PC-9 (cell line): ENCODE results near the gene CPPED1. TPM values are rescaled to one million over a fixed set of nuclear protein-coding genes. Genes with fewer than 3 reads are reported as not detected.

Experiments used
- BruUV-seq: library from RNA; stranded (reverse); fragments of 400-500 nt; replicated peaks from 2 replicates; lab custom pipeline; 2021; lab: Mats Ljungman, UMichigan
- CTCF ChIA-PET: fragments of 300-600 bp; sonication (Branson Sonifier 250); formaldehyde crosslinking; loops from one replicate; lab custom pipeline; 2022; ENCODE audit warnings: antibody characterized with exemption; lab: Charles Lee
- POLR2A ChIA-PET: fragments of 300-600 bp; sonication (Branson Sonifier 250); formaldehyde crosslinking; loops from one replicate; lab custom pipeline; 2022; ENCODE audit warnings: antibody characterized with exemption; ENCODE audit not compliant: unreplicated experiment; lab: Charles Lee
- DNase-seq, 2 experiments: peaks; one replicate each; pipeline versions ENCODE4 v3.0.0 to v3.0.0-alpha.2; 2015 to 2022; ENCODE audit warnings: mixed read lengths in 1 of 2
- H2AFZ ChIP-seq: fragments of 200-600 bp; sonication (generic); 2 replicates; pipeline ENCODE4 v1.8.1; 2017; ENCODE audit warnings: antibody characterized with exemption
- H3F3A ChIP-seq: fragments of 200-600 bp; sonication (generic); 2 replicates; pipeline ENCODE4 v1.8.1; 2017; ENCODE audit warnings: antibody characterized with exemption, mild to moderate bottlenecking, low read depth; ENCODE audit not compliant: insufficient read depth
- H3K27ac ChIP-seq: fragments of 200-600 bp; sonication (generic); 2 replicates; pipeline ENCODE4 v1.6.1; 2016; ENCODE audit warnings: mixed run types
- H3K27me3 ChIP-seq: fragments of 200-600 bp; sonication (generic); 2 replicates; pipeline ENCODE4 v1.6.1; 2016; ENCODE audit warnings: low read depth, mixed run types; ENCODE audit not compliant: insufficient read depth
- H3K36me3 ChIP-seq: fragments of 200-600 bp; sonication (generic); 2 replicates; pipeline ENCODE4 v1.6.1; 2016; ENCODE audit warnings: low read depth, mixed run types
- H3K4me1 ChIP-seq: fragments of 200-600 bp; sonication (generic); replicated peaks from 2 replicates; pipeline ENCODE4 v1.6.1; 2016; ENCODE audit warnings: mixed run types; ENCODE audit not compliant: insufficient read depth
- H3K4me2 ChIP-seq: fragments of 200-600 bp; sonication (generic); 2 replicates; pipeline ENCODE4 v1.6.1; 2017; ENCODE audit warnings: mixed run types
- H3K4me3 ChIP-seq: fragments of 200-600 bp; sonication (generic); 2 replicates; pipeline ENCODE4 v1.6.1; 2016; ENCODE audit warnings: mixed run types
- H3K79me2 ChIP-seq: fragments of 200-600 bp; sonication (generic); 2 replicates; pipeline ENCODE4 v1.6.1; 2017; ENCODE audit warnings: low read depth, mixed run types
- H3K9me2 ChIP-seq: fragments of 200-600 bp; sonication (generic); 2 replicates; pipeline ENCODE4 v1.8.1; 2017; ENCODE audit warnings: mild to moderate bottlenecking; ENCODE audit not compliant: insufficient read depth
- H3K9me3 ChIP-seq: fragments of 200-600 bp; sonication (generic); 2 replicates; pipeline ENCODE4 v1.8.1; 2016; ENCODE audit warnings: low read depth; ENCODE audit not compliant: insufficient read depth
- H4K20me1 ChIP-seq: fragments of 200-600 bp; sonication (generic); 2 replicates; pipeline ENCODE4 v1.8.1; 2017; ENCODE audit not compliant: insufficient read depth
- EZH2 ChIP-seq: fragments of 200-600 bp; sonication (generic); IDR thresholded peaks from 2 replicates; pipeline ENCODE4 v1.8.0; 2017; ENCODE audit warnings: antibody characterized with exemption, low read depth
- intact Hi-C: fragments of 100-400 bp; cut with micrococcal nuclease; formaldehyde crosslinking; loops from one replicate; pipeline ENCODE4 v1.10.0; 2022; ENCODE audit not compliant: unreplicated experiment
- total RNA-seq: library from RNA; stranded (reverse); gene quantifications from 2 replicates; pipeline ENCODE4 v1.2.3, GENCODE V29; 2021
- TF ChIP-seq, protein P1 (sequence below): fragments of 200-600 bp; sonication (generic); conservative IDR thresholded peaks from 2 replicates; pipeline ENCODE4 v1.6.1; 2017; ENCODE audit warnings: mixed run types, antibody characterized with exemption, mild to moderate bottlenecking, moderate library complexity

Gene CPPED1
- total RNA-seq, 1 experiment from 2014 or later = 66.9 TPM

DNA sequence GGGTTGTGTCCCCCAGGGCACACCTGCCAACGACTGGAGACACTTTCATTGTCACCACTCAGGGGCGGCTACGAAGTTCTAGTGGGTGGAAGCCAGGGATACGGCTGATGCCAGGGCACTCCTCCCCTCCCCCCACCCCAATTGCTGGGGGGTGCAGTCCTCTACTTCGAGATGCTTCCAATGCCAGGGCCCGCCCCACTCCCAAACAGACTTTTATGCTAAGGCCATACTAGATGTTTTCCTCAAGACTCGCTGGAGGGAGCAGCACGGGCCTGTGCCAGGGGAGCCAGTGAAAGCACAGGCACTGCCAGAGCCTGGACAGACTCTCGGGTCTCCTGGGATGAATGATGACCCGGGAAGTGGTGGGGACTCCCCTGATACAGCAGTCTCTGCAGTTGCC lies 178.0 kb downstream of the CPPED1 start:
- intact Hi-C loops = no loop called here
- Histone ChIP-seq H3K36me3 (no peaks in the 10 kb centered on the region), H3F3A (no peaks in the 10 kb centered on the region), H3K4me3 (no peak overlapping the region), H3K27me3 (no peaks in the 10 kb centered on the region), H3K79me2 (no peaks in the 10 kb centered on the region), H4K20me1 (no peaks in the 10 kb centered on the region), H3K4me2 (no peak overlapping the region), H2AFZ (no peak overlapping the region), H3K9me2 (no peaks in the 10 kb centered on the region), H3K4me1 (no peaks in the 10 kb centered on the region), H3K9me3 (no peaks in the 10 kb centered on the region), H3K27ac (no peak overlapping the region)
- CTCF ChIA-PET = no interaction called here
- BruUV-seq = no TSS peak
- POLR2A ChIA-PET = no interaction called here
- no peak for DNase-seq
- TF ChIP-seq EZH2 = no peak
- TF ChIP-seq, protein P1, sequence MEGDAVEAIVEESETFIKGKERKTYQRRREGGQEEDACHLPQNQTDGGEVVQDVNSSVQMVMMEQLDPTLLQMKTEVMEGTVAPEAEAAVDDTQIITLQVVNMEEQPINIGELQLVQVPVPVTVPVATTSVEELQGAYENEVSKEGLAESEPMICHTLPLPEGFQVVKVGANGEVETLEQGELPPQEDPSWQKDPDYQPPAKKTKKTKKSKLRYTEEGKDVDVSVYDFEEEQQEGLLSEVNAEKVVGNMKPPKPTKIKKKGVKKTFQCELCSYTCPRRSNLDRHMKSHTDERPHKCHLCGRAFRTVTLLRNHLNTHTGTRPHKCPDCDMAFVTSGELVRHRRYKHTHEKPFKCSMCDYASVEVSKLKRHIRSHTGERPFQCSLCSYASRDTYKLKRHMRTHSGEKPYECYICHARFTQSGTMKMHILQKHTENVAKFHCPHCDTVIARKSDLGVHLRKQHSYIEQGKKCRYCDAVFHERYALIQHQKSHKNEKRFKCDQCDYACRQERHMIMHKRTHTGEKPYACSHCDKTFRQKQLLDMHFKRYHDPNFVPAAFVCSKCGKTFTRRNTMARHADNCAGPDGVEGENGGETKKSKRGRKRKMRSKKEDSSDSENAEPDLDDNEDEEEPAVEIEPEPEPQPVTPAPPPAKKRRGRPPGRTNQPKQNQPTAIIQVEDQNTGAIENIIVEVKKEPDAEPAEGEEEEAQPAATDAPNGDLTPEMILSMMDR = no peak

DNA sequence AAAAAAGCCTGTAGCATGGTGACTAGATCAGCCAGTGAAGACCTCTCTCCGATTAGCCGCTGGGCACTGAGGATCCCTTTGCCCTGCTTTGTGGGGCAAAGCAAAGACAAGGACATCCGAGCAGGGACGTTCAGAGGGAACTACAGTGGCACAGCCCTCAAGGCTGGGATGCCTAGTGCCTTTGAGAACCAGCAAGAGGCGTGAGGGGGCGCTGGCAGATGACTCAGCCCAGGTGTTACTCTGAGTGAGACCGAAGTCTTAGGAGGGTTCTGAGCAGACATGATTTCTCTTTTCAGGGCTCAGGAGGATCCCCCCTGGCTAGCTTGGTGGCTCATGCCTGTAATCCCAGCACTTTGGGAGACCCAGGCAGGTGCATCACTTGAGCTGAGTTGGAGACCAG lies 178.6 kb downstream of the CPPED1 start:
- intact Hi-C loops = no loop called here
- H4K20me1 ChIP-seq = no peaks in the 10 kb centered on the region
- no peaks in the 10 kb centered on the region for H3K36me3 ChIP-seq
- no peak overlapping the region for H3K4me3 ChIP-seq
- peaks cover 6% of the 10 kb centered on the region for H3K4me1 ChIP-seq
- no peak overlapping the region for H2AFZ ChIP-seq
- no peaks in the 10 kb centered on the region for H3F3A ChIP-seq
- H3K27me3 ChIP-seq = no peaks in the 10 kb centered on the region
- TF ChIP-seq, protein P1 = no peak
- no peak for TF ChIP-seq EZH2
- no peaks in the 10 kb centered on the region for H3K9me3 ChIP-seq
- POLR2A ChIA-PET = no interaction called here
- CTCF ChIA-PET = no interaction called here
- H3K9me2 ChIP-seq = no peaks in the 10 kb centered on the region
- H3K27ac ChIP-seq = no peak overlapping the region
- H3K79me2 ChIP-seq = no peaks in the 10 kb centered on the region
- no TSS peak for BruUV-seq
- no peak overlapping the region for H3K4me2 ChIP-seq
- no peak for DNase-seq

DNA sequence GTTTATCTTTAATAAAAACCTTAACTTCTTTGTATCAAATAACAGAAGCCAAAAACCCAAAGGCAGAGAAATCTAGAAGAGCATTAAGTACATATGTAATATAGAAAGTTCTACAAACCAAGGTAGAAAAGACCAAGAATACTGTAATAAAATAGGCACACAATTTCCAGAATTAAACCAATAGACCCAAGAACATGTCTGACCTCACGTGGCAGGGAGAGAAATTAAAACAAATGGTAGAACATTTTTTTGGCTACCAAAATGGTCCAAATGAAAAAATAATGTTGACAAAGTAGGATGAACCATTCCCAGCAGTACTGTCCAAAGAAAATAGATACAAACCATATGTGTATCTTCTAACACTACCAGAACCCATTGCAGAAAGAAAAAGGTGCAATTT lies 183.5 kb downstream of the CPPED1 start:
- Histone ChIP-seq H3K27ac (peak overlapping the region; percentile 55), H3K9me2 (no peaks in the 10 kb centered on the region), H3K4me3 (no peak overlapping the region), H3K4me2 (peak overlapping the region; percentile 35), H4K20me1 (no peaks in the 10 kb centered on the region), H3F3A (peaks cover 8% of the 10 kb centered on the region; the same call in 1 of the 2 replicates), H3K9me3 (no peaks in the 10 kb centered on the region), H2AFZ (no peak overlapping the region), H3K79me2 (no peaks in the 10 kb centered on the region), H3K4me1 (peaks cover 24% of the 10 kb centered on the region), H3K36me3 (no peaks in the 10 kb centered on the region), H3K27me3 (no peaks in the 10 kb centered on the region)
- BruUV-seq = no TSS peak
- CTCF ChIA-PET = no interaction called here
- POLR2A ChIA-PET = no interaction called here
- intact Hi-C loops = no loop called here
- TF ChIP-seq EZH2 = no peak
- TF ChIP-seq, protein P1 = no peak
- DNase-seq = no peak
